BJ (cell line): ENCODE data around the gene KCNIP3. TPM values are rescaled to one million over a fixed set of nuclear protein-coding genes. Genes with fewer than 3 reads are reported as not detected.

Experiments
- CTCF ChIA-PET: fragments of 350-600 bp; formaldehyde crosslinking; extraction: SDS; loops from one replicate; lab custom pipeline; 2021; ENCODE audit warnings: antibody characterized with exemption, inconsistent platforms; lab: Yijun Ruan, JAX
- POLR2A ChIA-PET: fragments of 300-600 bp; sonication (Branson Sonifier 250); formaldehyde crosslinking; extraction: SDS; loops from one replicate; lab custom pipeline; 2021; ENCODE audit warnings: antibody characterized with exemption; lab: Charles Lee
- DNase-seq: peaks from one replicate; pipeline ENCODE4 v3.0.0-alpha.2; 2011; ENCODE audit warnings: low read depth
- H3K27me3 ChIP-seq: 2 replicates; pipeline ENCODE4 v1.6.0; 2011; ENCODE audit warnings: low read length; ENCODE audit not compliant: control insufficient read depth, insufficient read depth
- H3K36me3 ChIP-seq: 2 replicates; pipeline ENCODE4 v1.5.1; 2011; ENCODE audit warnings: low read length; ENCODE audit not compliant: control insufficient read depth, insufficient read depth
- H3K4me3 ChIP-seq: 2 replicates; pipeline ENCODE4 v1.5.1; 2011; ENCODE audit warnings: low read depth, mild to moderate bottlenecking, control low read depth, low read length
- CTCF ChIP-seq: IDR thresholded peaks from 2 replicates; pipeline ENCODE4 v1.5.1; 2011; ENCODE audit warnings: low read depth, mild to moderate bottlenecking, control low read depth, inconsistent platforms, low read length, moderate library complexity; ENCODE audit not compliant: insufficient read depth
- polyA plus RNA-seq: library from polyadenylated mRNA; depleted of rRNA; stranded (reverse); fragments of >200 nt; gene quantifications from 2 replicates; pipeline ENCODE4 v1.2.3, GENCODE V29; 2011

Gene KCNIP3
- polyA plus RNA-seq, 1 experiment: 4.1 TPM

GRCh38 chr2:95283562-95283961 is 13.6 kb upstream of the KCNIP3 start:
- Histone ChIP-seq H3K27me3 (no peaks in the 10 kb centered on the region), H3K36me3 (no peaks in the 10 kb centered on the region), H3K4me3 (no peak overlapping the region)
- no peak for DNase-seq
- CTCF ChIA-PET: no interaction called here
- POLR2A ChIA-PET: no interaction called here
- no peak for TF ChIP-seq CTCF

- no peak overlapping the region for H3K4me3 ChIP-seq
- H3K27me3 ChIP-seq: no peaks in the 10 kb centered on the region
- no peaks in the 10 kb centered on the region for H3K36me3 ChIP-seq
- no peak for TF ChIP-seq CTCF
- CTCF ChIA-PET: no interaction called here
- no peak for DNase-seq
- POLR2A ChIA-PET: no interaction called here
These were observed 12.1 kb upstream of the KCNIP3 start for GRCh38 chr2:95284886-95285541.

- TF ChIP-seq CTCF: no peak
- H3K27me3 ChIP-seq: no peaks in the 10 kb centered on the region
- CTCF ChIA-PET: interaction anchor here (0.7 to 1.6 kb wide), 2 partner anchors 32 to 104 kb away, joined by 3 to 4 read pairs; no protein-coding TSS in a partner anchor
- no peak for DNase-seq
- no peaks in the 10 kb centered on the region for H3K36me3 ChIP-seq
- no peak overlapping the region for H3K4me3 ChIP-seq
- POLR2A ChIA-PET: no interaction called here
These were observed 11.6 kb upstream of the KCNIP3 start for GRCh38 chr2:95285542-95285932.

GRCh38 chr2:95287336-95287735 is 9.8 kb upstream of the KCNIP3 start:
- H3K27me3 ChIP-seq: no peaks in the 10 kb centered on the region

GRCh38 chr2:95287806-95288205 is 9.3 kb upstream of the KCNIP3 start:
- DNase-seq: no peak
- CTCF ChIA-PET: interaction anchor here (0.9 kb wide), 1 partner anchor 56 kb away, joined by 3 read pairs; no protein-coding TSS in a partner anchor
- TF ChIP-seq CTCF: no peak
- POLR2A ChIA-PET: no interaction called here
- Histone ChIP-seq H3K36me3 (no peaks in the 10 kb centered on the region), H3K27me3 (no peaks in the 10 kb centered on the region), H3K4me3 (no peak overlapping the region)

More at GRCh38 chr2:95287336-95287735, 9.8 kb upstream of the KCNIP3 start:
- no peak for TF ChIP-seq CTCF
- no peaks in the 10 kb centered on the region for H3K36me3 ChIP-seq
- CTCF ChIA-PET: interaction anchor here (0.9 to 1.6 kb wide), 2 partner anchors 30 to 55 kb away, joined by 3 to 4 read pairs; no protein-coding TSS in a partner anchor
- no peak for DNase-seq
- no peak overlapping the region for H3K4me3 ChIP-seq
- POLR2A ChIA-PET: no interaction called here
